GM10266 (cell line): Measurements from ENCODE around the gene RIN1.

Source experiments
- DNase-seq: peaks from one replicate; pipeline ENCODE4 v3.0.0; 2012; ENCODE audit errors: extremely low spot score
- TF ChIP-seq, protein P1 (sequence below): IDR thresholded peaks from 2 replicates; pipeline ENCODE4 v1.5.1; 2012; ENCODE audit warnings: mild to moderate bottlenecking, low read depth; ENCODE audit not compliant: control insufficient read depth, insufficient read depth; ENCODE audit errors: missing control alignments

RIN1 gene

GRCh38 chr11:66368484-66368883, 32.2 kb upstream of the RIN1 start:
- TF ChIP-seq, protein P1, sequence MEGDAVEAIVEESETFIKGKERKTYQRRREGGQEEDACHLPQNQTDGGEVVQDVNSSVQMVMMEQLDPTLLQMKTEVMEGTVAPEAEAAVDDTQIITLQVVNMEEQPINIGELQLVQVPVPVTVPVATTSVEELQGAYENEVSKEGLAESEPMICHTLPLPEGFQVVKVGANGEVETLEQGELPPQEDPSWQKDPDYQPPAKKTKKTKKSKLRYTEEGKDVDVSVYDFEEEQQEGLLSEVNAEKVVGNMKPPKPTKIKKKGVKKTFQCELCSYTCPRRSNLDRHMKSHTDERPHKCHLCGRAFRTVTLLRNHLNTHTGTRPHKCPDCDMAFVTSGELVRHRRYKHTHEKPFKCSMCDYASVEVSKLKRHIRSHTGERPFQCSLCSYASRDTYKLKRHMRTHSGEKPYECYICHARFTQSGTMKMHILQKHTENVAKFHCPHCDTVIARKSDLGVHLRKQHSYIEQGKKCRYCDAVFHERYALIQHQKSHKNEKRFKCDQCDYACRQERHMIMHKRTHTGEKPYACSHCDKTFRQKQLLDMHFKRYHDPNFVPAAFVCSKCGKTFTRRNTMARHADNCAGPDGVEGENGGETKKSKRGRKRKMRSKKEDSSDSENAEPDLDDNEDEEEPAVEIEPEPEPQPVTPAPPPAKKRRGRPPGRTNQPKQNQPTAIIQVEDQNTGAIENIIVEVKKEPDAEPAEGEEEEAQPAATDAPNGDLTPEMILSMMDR = no peak
- DNase-seq = no peak

DNA sequence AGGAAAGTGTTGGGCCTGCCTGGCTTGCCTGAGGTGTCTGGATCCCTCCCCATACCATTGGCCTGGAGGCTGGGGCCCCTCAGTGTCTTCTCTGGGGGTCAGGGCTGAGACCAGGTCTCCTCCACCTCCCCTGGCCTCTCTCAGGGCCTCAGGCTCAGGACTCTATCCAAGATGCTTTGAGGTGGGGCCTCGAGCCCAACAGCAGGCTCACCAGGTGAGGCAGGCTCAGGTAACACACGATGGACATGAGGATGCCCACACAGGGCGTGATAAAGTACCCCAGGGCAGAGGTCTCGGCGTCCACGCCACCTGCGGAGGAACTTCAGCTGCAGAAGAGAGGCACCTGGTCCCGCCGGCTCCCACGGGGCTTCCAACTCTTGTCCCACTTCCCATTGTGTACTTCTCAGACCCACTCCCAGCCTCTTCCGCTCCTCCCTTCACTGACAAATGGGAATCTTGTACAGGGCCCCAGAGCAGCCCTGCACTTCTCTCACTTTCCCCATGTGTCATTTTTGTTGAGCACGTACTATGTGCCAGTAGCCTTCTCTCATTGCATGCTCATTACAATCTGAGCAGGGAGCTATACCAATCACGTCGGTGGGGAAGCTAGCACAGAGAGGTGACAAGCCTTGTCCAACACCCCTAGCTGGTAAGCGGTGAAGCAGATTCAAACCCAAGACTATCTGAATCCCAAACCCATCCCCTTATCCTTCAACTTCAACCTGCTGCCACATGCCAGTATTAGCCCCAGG, 31.5 kb upstream of the RIN1 start:
- TF ChIP-seq, protein P1 = no peak
- peak; percentile 2 for DNase-seq

DNA sequence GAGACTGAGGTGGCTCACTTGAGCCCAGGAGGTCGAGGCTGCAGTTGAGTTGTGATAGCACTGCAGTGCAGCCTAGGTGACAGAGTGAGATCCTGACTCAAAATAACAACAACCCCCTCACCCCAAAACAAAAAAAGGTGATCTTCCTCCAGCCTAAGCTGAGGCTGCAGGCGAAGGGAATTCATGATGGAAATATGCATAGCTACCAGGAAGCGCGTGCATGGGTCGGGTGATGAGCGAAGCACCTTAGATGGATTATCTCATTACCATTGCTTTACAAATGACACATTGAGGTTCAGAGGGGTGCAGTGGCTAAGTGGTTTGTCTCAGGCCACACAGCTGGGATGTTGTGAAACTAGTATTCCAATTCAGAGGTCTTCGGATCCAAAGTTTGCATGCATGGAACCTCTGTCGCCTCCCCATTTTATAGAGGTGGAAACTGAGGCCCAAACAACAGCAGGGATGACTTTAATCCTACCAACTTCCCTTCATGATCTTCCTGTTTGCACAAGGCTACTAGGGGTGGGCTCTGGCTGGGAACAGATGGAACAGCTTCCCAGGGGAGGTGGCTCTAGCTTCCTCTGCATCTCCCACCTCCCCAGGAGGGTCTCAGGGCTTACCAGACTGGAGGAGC, 30.7 kb upstream of the RIN1 start:
- TF ChIP-seq, protein P1 = no peak
- DNase-seq = peak; percentile 2

DNA sequence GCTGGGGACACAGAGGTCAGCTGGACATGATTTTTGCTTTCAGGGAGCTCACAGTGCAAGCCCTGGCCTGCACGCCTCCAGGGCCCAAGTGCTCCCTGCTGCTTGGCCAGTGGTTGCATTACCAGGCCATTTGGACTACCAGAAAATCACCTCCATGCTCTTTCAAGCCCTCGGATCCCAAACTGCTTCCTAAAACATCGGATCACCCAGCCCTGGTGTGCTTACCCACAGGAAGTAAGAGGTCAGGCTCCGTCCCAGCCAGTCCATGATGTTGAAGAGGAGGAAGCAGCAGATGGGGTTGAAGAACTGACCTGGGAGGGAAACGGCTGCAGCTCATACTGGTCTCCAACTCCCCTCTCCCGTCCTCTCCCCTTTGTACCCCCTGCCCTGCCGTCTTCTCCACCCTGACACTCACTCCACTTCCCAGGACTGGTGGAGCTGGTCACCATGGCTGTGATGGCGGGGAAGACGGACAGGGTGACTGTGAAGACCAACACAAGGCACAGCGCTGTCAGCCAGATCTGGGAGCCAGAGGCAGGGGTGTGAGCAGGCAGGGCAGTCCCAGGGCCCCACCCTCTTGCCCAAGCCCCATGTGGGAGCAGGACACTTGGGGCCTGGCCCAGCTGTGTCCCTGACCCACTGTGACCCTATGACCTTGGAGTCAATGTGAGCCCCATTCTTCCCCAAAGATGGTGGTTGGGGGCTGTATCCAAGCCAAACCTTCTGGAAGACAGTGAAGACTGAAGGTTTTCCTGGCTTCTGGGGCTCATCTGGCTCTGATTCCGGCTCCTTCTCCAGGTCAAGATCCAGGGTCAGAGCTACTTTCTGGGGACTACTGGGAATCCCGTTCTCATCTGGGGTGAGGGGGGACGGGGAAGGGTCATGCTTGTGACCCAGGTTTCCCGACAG, 29.7 kb upstream of the RIN1 start:
- DNase-seq = peak; percentile 7
- TF ChIP-seq, protein P1 = no peak

GRCh38 chr11:66365166-66365565, 28.9 kb upstream of the RIN1 start:
- DNase-seq = no peak

DNA sequence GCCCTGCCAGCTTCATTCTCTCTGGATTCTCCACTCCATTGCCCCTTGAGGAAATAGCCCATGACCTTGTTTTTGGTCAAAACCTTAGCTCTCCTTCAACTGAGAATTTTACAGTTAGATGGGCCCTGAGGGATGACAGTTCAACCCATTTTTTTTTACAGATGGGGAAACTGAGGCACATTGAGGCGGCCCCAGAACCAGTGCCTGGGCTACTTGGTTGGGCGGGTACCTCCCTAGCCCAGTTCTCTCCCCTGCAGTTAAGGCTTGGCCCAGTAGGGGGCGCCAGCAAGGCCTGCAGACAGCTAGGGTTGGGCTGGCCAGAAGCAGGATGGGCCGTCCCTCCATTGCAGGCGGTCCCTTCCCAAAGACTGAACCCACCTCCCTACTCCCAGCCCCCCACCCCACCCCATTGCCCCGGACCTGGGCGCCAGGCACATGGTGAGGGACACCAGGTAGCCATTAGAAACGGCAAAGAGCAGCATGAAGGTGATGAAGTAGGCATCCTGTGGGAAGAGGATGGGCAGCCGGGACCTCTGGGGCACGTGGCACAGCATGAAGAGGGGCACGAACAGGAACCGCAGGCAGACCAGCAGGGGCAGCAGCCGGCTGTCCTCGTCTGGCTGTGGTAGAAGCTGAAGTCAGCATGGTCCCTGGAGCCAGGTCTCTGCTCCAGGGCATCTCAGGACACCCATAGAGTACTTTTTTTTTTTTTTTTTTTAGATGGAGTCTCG, 27.7 kb upstream of the RIN1 start:
- peak; percentile 81 for DNase-seq
- TF ChIP-seq, protein P1 = peak; percentile 87

More at GRCh38 chr11:66365166-66365565, 28.9 kb upstream of the RIN1 start:
- TF ChIP-seq, protein P1 = no peak
